Prostate gland (tissue), 2 donors: ENCODE data around the gene OOSP1.

Source experiments
- CTCF ChIP-seq, 4 experiments: fragments of 200-600 bp in 2 of 4; fragments of 450-650 bp in 2 of 4; sonication (generic) in 2 of 4; IDR thresholded peaks; 1 replicate in 3 of 4; 2 replicates in 1 of 4; pipeline ENCODE4 v1.5.1; 2016 to 2019; ENCODE audit warnings: antibody characterized with exemption in 4 of 4, mild to moderate bottlenecking in 2 of 4, moderate library complexity in 2 of 4
- POLR2AphosphoS5 ChIP-seq: sonication (generic); formaldehyde crosslinking; IDR thresholded peaks from one replicate; pipeline ENCODE4 v1.6.1; 2017; ENCODE audit warnings: antibody characterized with exemption

GRCh38 chr11:59983212-59983611 lies 45.0 kb downstream of the OOSP1 start:
- TF ChIP-seq CTCF (IDR thresholded peaks at IDR 0.05) (no peak), POLR2AphosphoS5 (no peak)
